ENCODE results near the gene GABPB2. TPM values are rescaled to one million over a fixed set of nuclear protein-coding genes. Genes with fewer than 3 reads are reported as not detected.

GABPB2 gene
- polyA plus RNA-seq, 3 donors, result 2.2 to 14.0 (median 2.2) TPM

GRCh38 chr1:151058692-151059091 is 11.9 kb upstream of the GABPB2 start:
- Histone ChIP-seq H3K36me3 (replicated peaks in 1 of 2; ENCODE audit: control insufficient read depth in 1 of 2, insufficient read depth in 2 of 2, low read length in 2 of 2) (peaks cover 25 to 30% of the 10 kb centered on the region in 2 donors), H3K79me2 (ENCODE audit: insufficient read depth, low read length) (peaks cover 63% of the 10 kb centered on the region), H3K4me1 (ENCODE audit: control insufficient read depth in 1 of 2, insufficient read depth in 2 of 2, low read length in 2 of 2) (peaks cover 42 to 50% of the 10 kb centered on the region in 2 donors), H3K4me3 (replicated peaks in 1 of 3; ENCODE audit: low read depth in 2 of 3, low read length in 3 of 3) (peak overlapping the region; percentile 79 to 99 (median 99)), H2AFZ (ENCODE audit: insufficient read depth, low read depth, low read length, poor library complexity, severe bottlenecking) (peak overlapping the region; percentile 83), H3K9ac (ENCODE audit: insufficient read depth, low read length, poor library complexity, severe bottlenecking) (peak overlapping the region; percentile 97), H3K9me3 (replicated peaks in 1 of 2; ENCODE audit: control insufficient read depth in 1 of 2, insufficient read depth in 1 of 2, low read length in 2 of 2) (no peaks in the 10 kb centered on the region), H3K27me3 (ENCODE audit: control insufficient read depth in 2 of 2, insufficient read depth in 2 of 2, low read length in 2 of 2) (no peaks in the 10 kb centered on the region), H3K27ac (ENCODE audit: low read depth in 1 of 2, low read length in 2 of 2) (peak overlapping the region; percentile 93 to 94), H3K4me2 (replicated peaks; ENCODE audit: extremely low read depth, low read length, poor library complexity, severe bottlenecking) (peak overlapping the region; percentile 89), H4K20me1 (ENCODE audit: insufficient read depth, low read length) (peaks cover 55% of the 10 kb centered on the region)
- WGBS (ENCODE audit: insufficient coverage), result 0% methylated on average over 7 of the region's 10 CpGs
- H3K4me1 Mint-ChIP-seq, result peaks cover 52% of the 10 kb centered on the region
- H3K36me3 Mint-ChIP-seq, result peaks cover 41 to 45% of the 10 kb centered on the region in 2 donors
- peak in 1 of 3 donors; percentile 22 for DNase-seq
- H3K4me3 Mint-ChIP-seq, result peak overlapping the region; percentile 99
- intact Hi-C loops (cut with micrococcal nuclease), result loop anchor here in 1 of 2 donors (5.0 kb wide), 2 partner anchors 36 to 51 kb away; partner anchors contain the start of genes MINDY1 and PRUNE1
- peaks cover 2 to 5% (median 4%) of the 10 kb centered on the region in 3 donors for H3K27me3 Mint-ChIP-seq (ENCODE audit: low read depth in 3 of 3)
- peak overlapping the region; percentile 98 to 100 (median 99) for H3K27ac Mint-ChIP-seq
- no peaks in the 10 kb centered on the region for H3K9me3 Mint-ChIP-seq
- TF ChIP-seq, protein P1, sequence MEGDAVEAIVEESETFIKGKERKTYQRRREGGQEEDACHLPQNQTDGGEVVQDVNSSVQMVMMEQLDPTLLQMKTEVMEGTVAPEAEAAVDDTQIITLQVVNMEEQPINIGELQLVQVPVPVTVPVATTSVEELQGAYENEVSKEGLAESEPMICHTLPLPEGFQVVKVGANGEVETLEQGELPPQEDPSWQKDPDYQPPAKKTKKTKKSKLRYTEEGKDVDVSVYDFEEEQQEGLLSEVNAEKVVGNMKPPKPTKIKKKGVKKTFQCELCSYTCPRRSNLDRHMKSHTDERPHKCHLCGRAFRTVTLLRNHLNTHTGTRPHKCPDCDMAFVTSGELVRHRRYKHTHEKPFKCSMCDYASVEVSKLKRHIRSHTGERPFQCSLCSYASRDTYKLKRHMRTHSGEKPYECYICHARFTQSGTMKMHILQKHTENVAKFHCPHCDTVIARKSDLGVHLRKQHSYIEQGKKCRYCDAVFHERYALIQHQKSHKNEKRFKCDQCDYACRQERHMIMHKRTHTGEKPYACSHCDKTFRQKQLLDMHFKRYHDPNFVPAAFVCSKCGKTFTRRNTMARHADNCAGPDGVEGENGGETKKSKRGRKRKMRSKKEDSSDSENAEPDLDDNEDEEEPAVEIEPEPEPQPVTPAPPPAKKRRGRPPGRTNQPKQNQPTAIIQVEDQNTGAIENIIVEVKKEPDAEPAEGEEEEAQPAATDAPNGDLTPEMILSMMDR (IDR thresholded peaks at IDR 0.05), result no peak

DNA sequence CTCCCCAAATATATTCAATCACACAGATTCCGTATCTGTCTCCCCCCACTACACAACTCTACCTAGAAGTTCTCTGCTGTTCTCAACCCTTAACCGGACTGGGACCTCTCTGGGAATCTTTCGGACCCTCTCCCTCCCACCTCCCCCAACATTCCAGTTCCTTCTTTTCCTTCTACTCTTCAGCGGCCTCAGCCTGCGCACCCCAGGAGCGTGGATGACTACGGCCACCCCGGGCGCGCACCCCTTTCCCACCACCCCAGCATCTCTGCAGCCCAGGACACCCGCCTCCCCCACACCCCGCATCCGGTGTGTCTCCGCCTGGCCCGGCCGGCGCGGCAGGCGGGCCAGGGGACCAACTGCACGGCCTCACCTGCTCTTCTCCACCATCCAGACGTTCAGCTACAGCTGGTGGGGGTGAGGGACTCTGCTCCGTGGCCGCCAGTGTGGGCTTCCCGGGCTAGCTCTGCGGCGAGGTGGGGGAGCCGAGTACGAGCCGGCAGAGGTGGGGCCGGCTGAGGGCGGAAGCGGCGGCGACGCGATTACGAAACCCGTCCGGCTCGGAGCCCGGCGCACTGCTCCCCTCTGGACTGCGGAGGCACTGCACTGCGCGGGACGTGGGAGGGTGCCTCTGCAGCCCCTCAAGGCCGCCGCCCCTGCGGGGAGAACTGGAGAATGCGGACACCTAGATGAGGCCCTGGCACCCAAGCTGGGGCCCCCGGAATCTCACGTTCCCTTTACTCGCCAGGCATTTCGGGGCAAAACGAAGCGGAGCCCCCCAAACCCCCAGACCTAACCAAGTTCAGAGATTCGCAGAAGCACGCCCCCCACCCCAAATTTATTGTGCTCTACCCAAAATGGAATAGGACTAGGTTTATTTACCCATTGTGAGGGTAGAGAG is 11.2 kb upstream of the GABPB2 start, which contains the start of gene CDC42SE1:
CDC42SE1 (minus strand) TSS at position 514 of the 898 bp plus-strand sequence. CDS start 3,892 bp downstream, outside the sequence.
- Histone ChIP-seq H3K4me3 (replicated peaks in 1 of 3; ENCODE audit: low read depth in 2 of 3, low read length in 3 of 3) (peak within 1 kb of the TSS; percentile 79 to 99 (median 99)), H3K79me2 (ENCODE audit: insufficient read depth, low read length) (peaks cover 57% of the 10 kb centered on the region), H3K36me3 (replicated peaks in 1 of 2; ENCODE audit: control insufficient read depth in 1 of 2, insufficient read depth in 2 of 2, low read length in 2 of 2) (peaks cover 18 to 23% of the 10 kb centered on the region in 2 donors), H3K27me3 (ENCODE audit: control insufficient read depth in 2 of 2, insufficient read depth in 2 of 2, low read length in 2 of 2) (no peaks in the 10 kb centered on the region), H3K27ac (ENCODE audit: low read depth in 1 of 2, low read length in 2 of 2) (peak within 1 kb of the TSS; percentile 93 to 94), H3K9ac (ENCODE audit: insufficient read depth, low read length, poor library complexity, severe bottlenecking) (peak within 1 kb of the TSS; percentile 97), H4K20me1 (ENCODE audit: insufficient read depth, low read length) (peaks cover 49% of the 10 kb centered on the region), H3K4me2 (replicated peaks; ENCODE audit: extremely low read depth, low read length, poor library complexity, severe bottlenecking) (peak within 1 kb of the TSS; percentile 89), H3K9me3 (replicated peaks in 1 of 2; ENCODE audit: control insufficient read depth in 1 of 2, insufficient read depth in 1 of 2, low read length in 2 of 2) (no peaks in the 10 kb centered on the region), H2AFZ (ENCODE audit: insufficient read depth, low read depth, low read length, poor library complexity, severe bottlenecking) (peak within 1 kb of the TSS; percentile 83), H3K4me1 (ENCODE audit: control insufficient read depth in 1 of 2, insufficient read depth in 2 of 2, low read length in 2 of 2) (peaks cover 42 to 50% of the 10 kb centered on the region in 2 donors)
- intact Hi-C loops (cut with micrococcal nuclease), result loop anchor here in 1 of 2 donors (5.0 kb wide), 2 partner anchors 37 to 52 kb away; partner anchors contain the start of genes MINDY1 and PRUNE1
- H3K36me3 Mint-ChIP-seq, result peaks cover 34 to 38% of the 10 kb centered on the region in 2 donors
- H3K9me3 Mint-ChIP-seq, result no peaks in the 10 kb centered on the region
- H3K27ac Mint-ChIP-seq, result peak within 1 kb of the TSS; percentile 98 to 100 (median 99)
- H3K4me3 Mint-ChIP-seq, result peak within 1 kb of the TSS; percentile 99
- DNase-seq, result peak; percentile 84 to 90 (median 89)
- peaks cover 51% of the 10 kb centered on the region for H3K4me1 Mint-ChIP-seq
- TF ChIP-seq, protein P1 (IDR thresholded peaks at IDR 0.05), result peak; percentile 98
- H3K27me3 Mint-ChIP-seq (ENCODE audit: low read depth in 3 of 3), result peaks cover 2 to 5% (median 2%) of the 10 kb centered on the region in 3 donors
- under 1% methylated on average over 44 of the region's 58 CpGs for WGBS (ENCODE audit: insufficient coverage)

All from CD14-positive monocyte (primary cell).